Panc1 (cell line): ENCODE data around the gene RPL12. TPM values are rescaled to one million over a fixed set of nuclear protein-coding genes. Genes with fewer than 3 reads are reported as not detected.

ENCODE experiments used
- ATAC-seq: fragments of 200-7000 bp; cut with Tn5 transposase; 2 replicates; pipeline ENCODE4 v1.9.1; 2020; ENCODE audit warnings: mild to moderate bottlenecking, moderate library complexity
- BruUV-seq: library from RNA; stranded (reverse); fragments of 400-500 nt; replicated peaks from 2 replicates; lab custom pipeline; 2021; lab: Mats Ljungman, UMichigan
- CTCF ChIA-PET: fragments of 300-600 bp; sonication (Branson Sonifier 250); formaldehyde crosslinking; loops from one replicate; lab custom pipeline; 2022; ENCODE audit warnings: antibody characterized with exemption; lab: Charles Lee
- POLR2A ChIA-PET: fragments of 300-600 bp; sonication (Branson Sonifier 250); formaldehyde crosslinking; loops from one replicate; lab custom pipeline; 2022; ENCODE audit warnings: antibody characterized with exemption; lab: Charles Lee
- DNase-seq: peaks from one replicate; pipeline ENCODE4 v3.0.0-alpha.2; 2010; ENCODE audit warnings: low read depth, low spot score
- H3K27ac ChIP-seq: 2 replicates; pipeline ENCODE4 v1.5.1; 2011; ENCODE audit warnings: mild to moderate bottlenecking, low read length, inconsistent platforms
- H3K27me3 ChIP-seq: fragments of 200-500 bp; sonication (Bioruptor generic); 2 replicates; pipeline ENCODE4 v1.6.0; 2014; ENCODE audit warnings: low read length, inconsistent platforms; ENCODE audit not compliant: control insufficient read depth, insufficient read depth
- H3K36me3 ChIP-seq: fragments of 200-500 bp; sonication (Bioruptor generic); 2 replicates; pipeline ENCODE4 v1.5.1; 2014; ENCODE audit warnings: inconsistent platforms, mild to moderate bottlenecking, low read length, moderate library complexity; ENCODE audit not compliant: control insufficient read depth, insufficient read depth
- H3K4me1 ChIP-seq: 2 replicates; pipeline ENCODE4 v1.5.1; 2011; ENCODE audit warnings: inconsistent platforms, mild to moderate bottlenecking, low read length, moderate library complexity; ENCODE audit not compliant: control insufficient read depth, insufficient read depth
- H3K4me3 ChIP-seq, 2 experiments: 2 replicates each; pipeline ENCODE4 v1.5.1; 2011 to 2012; ENCODE audit warnings: low read depth in 2 of 2, low read length in 2 of 2, mild to moderate bottlenecking in 2 of 2, inconsistent platforms in 1 of 2, moderate library complexity in 1 of 2
- H3K9me3 ChIP-seq: fragments of 200-500 bp; sonication (Bioruptor generic); 2 replicates; pipeline ENCODE4 v1.5.1; 2014; ENCODE audit warnings: low read depth, mild to moderate bottlenecking, inconsistent platforms, low read length, moderate library complexity; ENCODE audit not compliant: control insufficient read depth, insufficient read depth
- CTCF ChIP-seq: fragments of 450-650 bp; IDR thresholded peaks from 2 replicates; pipeline ENCODE4 v1.5.1; 2017; ENCODE audit warnings: mild to moderate bottlenecking
- POLR2AphosphoS5 ChIP-seq: IDR thresholded peaks from 2 replicates; pipeline ENCODE4 v1.6.1; 2012; ENCODE audit warnings: mild to moderate bottlenecking, low read depth, low read length, moderate library complexity
- REST ChIP-seq, 2 experiments: IDR thresholded peaks; 2 replicates each; pipeline ENCODE4 v1.6.1; 2011 to 2012; ENCODE audit warnings: low read depth in 2 of 2, control low read depth in 1 of 2, low read length in 1 of 2, mild to moderate bottlenecking in 1 of 2, moderate library complexity in 1 of 2; ENCODE audit not compliant: insufficient read depth in 1 of 2
- SIN3A ChIP-seq: IDR thresholded peaks from 2 replicates; pipeline ENCODE4 v1.6.1; 2012; ENCODE audit warnings: low read depth, mild to moderate bottlenecking, low read length, moderate library complexity, borderline replicate concordance; ENCODE audit not compliant: insufficient read depth
- TCF7L2 ChIP-seq: IDR thresholded peaks from 2 replicates; pipeline ENCODE4 v1.6.1; 2011; ENCODE audit warnings: mild to moderate bottlenecking, low read depth, low read length, inconsistent platforms
- in situ Hi-C: cut with HindIII; loops from 2 replicates; pipeline ENCODE4 v1.10.0; 2016; ENCODE audit warnings: low sequenced_read_pairs, low pct_unique_long_range_greater_than_20kb
- intact Hi-C: fragments of 100-400 bp; cut with micrococcal nuclease; formaldehyde crosslinking; loops from one replicate; pipeline ENCODE4 v1.10.0; 2022; ENCODE audit not compliant: unreplicated experiment
- total RNA-seq: library from RNA; stranded (reverse); gene quantifications from one replicate; pipeline ENCODE4 v1.2.1, GENCODE V29; 2021; ENCODE audit not compliant: unreplicated experiment

RPL12 gene
- total RNA-seq, 1 experiment from 2014 or later = 951 TPM

- ATAC-seq = no peak
- no TSS peak for BruUV-seq
- POLR2A ChIA-PET = no interaction called here
- in situ Hi-C loops (no loop called here), intact Hi-C loops (no loop called here)
- CTCF ChIA-PET = no interaction called here
- no peak overlapping the region for H3K27ac ChIP-seq
- no peak for TF ChIP-seq POLR2AphosphoS5
- TF ChIP-seq SIN3A = no peak
- TF ChIP-seq REST (IDR thresholded peaks at IDR 0.05; ENCODE audit: insufficient read depth in 1 of 2, low read depth in 2 of 2, low read length in 1 of 2) = no peak
- TF ChIP-seq TCF7L2 = no peak
- no peak for TF ChIP-seq CTCF
- no peak overlapping the region for H3K4me3 ChIP-seq
- H3K9me3 ChIP-seq = no peaks in the 10 kb centered on the region
- H3K4me1 ChIP-seq = peaks cover 10% of the 10 kb centered on the region
- no peaks in the 10 kb centered on the region for H3K27me3 ChIP-seq
- H3K36me3 ChIP-seq = no peaks in the 10 kb centered on the region
- DNase-seq = no peak
Observed at GRCh38 chr9:127497656-127498290, 46.6 kb upstream of the RPL12 start.

GRCh38 chr9:127496974-127497373 lies 45.8 kb upstream of the RPL12 start:
- DNase-seq (no peak), ATAC-seq (no peak)
- Histone ChIP-seq H3K27me3 (no peaks in the 10 kb centered on the region), H3K4me1 (peaks cover 10% of the 10 kb centered on the region), H3K9me3 (no peaks in the 10 kb centered on the region), H3K27ac (no peak overlapping the region), H3K4me3 (no peak overlapping the region), H3K36me3 (no peaks in the 10 kb centered on the region)
- TF ChIP-seq TCF7L2 (no peak), SIN3A (no peak), CTCF (no peak), POLR2AphosphoS5 (no peak), REST (IDR thresholded peaks at IDR 0.05; ENCODE audit: insufficient read depth in 1 of 2, low read depth in 2 of 2, low read length in 1 of 2) (no peak)
- POLR2A ChIA-PET = no interaction called here
- CTCF ChIA-PET = interaction anchor here (0.6 kb wide), 1 partner anchor 19 kb away, joined by 10 read pairs; no protein-coding TSS in a partner anchor
- no TSS peak for BruUV-seq
- in situ Hi-C loops = no loop called here
- intact Hi-C loops = no loop called here
